ENCODE data around the gene TRAPPC14. TPM values are rescaled to one million over a fixed set of nuclear protein-coding genes. Genes with fewer than 3 reads are reported as not detected.

The TRAPPC14 gene
- total and polyA plus RNA-seq, 9 of the 15 experiments (the other 6 are each of a cell fraction or from before 2014, with no cell fraction given) = 0.42 to 45.9 (median 18.2) TPM

DNA sequence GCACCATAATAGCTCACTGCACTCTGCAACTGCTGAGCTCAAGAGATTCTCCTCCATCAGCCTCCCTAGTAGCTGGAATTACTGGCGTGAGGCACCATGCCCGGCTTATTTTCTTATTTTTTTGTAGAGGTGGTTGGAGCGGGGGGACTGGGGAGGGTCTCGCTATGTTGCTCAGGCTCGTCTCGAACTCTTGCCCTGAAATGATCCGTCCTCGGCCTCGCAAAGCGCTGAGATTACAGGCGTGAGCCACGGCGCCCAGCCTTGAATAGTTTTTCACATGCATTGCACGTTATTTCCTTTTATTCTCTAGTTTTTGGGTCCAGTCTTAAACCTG lies 10.3 kb downstream of the TRAPPC14 start:
- intact Hi-C loops (cut with micrococcal nuclease) = loop anchor here (1.0 kb wide), 1 partner anchor 42 kb away; no protein-coding TSS in a partner anchor
- WGBS (ENCODE audit: insufficient coverage, low coverage, missing lambda C conversion rate) = 15% methylated on average over 14 of the region's 14 CpGs
- peak overlapping the region; percentile 61; the same call in 2 of the 3 replicates for H3K27ac ChIP-seq (ENCODE audit: extremely low read depth, low read depth, low read length)
- TF ChIP-seq SAP30 (IDR thresholded peaks at IDR 0.05; ENCODE audit: borderline replicate concordance, insufficient read depth, low read depth, low read length, poor library complexity, severe bottlenecking) (no peak), ZNF764 (CRISPR knock-in tag; IDR thresholded peaks at IDR 0.05; ENCODE audit: low read depth) (peak; percentile 61; the same call in 1 of the 2 replicates), DMBX1 (CRISPR knock-in tag; IDR thresholded peaks at IDR 0.05; ENCODE audit: borderline replicate concordance) (0 out of 2 replicates have a peak, but pooled peaks have one; percentile 26), ZNF316 (IDR thresholded peaks at IDR 0.05) (no peak), ELF4 (CRISPR knock-in tag; IDR thresholded peaks at IDR 0.05) (0 out of 2 replicates have a peak, but pooled peaks have one; percentile 22), MYC (IDR thresholded peaks at IDR 0.05; ENCODE audit: low read depth, low read length) (no peak), MYC (CRISPR knock-in tag; IDR thresholded peaks at IDR 0.05; ENCODE audit: borderline replicate concordance, low read depth) (peak; percentile 52; the same call in 1 of the 2 replicates), SMAD3 (CRISPR knock-in tag; conservative IDR thresholded peaks at IDR 0.05) (0 out of 2 replicates have a peak, but pooled peaks have one; percentile 25), FOXP4 (CRISPR knock-in tag; IDR thresholded peaks at IDR 0.05; ENCODE audit: borderline replicate concordance) (no peak), TCFL5 (CRISPR knock-in tag; conservative IDR thresholded peaks at IDR 0.05) (no peak), TSHZ1 (CRISPR knock-in tag; IDR thresholded peaks at IDR 0.05) (0 out of 2 replicates have a peak, but pooled peaks have one; percentile 31), ARID1B (IDR thresholded peaks at IDR 0.05) (peak; percentile 8; the same call in 1 of the 2 replicates), TARDBP (IDR thresholded peaks at IDR 0.05) (peak; percentile 77)
- TF ChIP-seq, protein P1, sequence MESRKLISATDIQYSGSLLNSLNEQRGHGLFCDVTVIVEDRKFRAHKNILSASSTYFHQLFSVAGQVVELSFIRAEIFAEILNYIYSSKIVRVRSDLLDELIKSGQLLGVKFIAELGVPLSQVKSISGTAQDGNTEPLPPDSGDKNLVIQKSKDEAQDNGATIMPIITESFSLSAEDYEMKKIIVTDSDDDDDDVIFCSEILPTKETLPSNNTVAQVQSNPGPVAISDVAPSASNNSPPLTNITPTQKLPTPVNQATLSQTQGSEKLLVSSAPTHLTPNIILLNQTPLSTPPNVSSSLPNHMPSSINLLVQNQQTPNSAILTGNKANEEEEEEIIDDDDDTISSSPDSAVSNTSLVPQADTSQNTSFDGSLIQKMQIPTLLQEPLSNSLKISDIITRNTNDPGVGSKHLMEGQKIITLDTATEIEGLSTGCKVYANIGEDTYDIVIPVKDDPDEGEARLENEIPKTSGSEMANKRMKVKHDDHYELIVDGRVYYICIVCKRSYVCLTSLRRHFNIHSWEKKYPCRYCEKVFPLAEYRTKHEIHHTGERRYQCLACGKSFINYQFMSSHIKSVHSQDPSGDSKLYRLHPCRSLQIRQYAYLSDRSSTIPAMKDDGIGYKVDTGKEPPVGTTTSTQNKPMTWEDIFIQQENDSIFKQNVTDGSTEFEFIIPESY (CRISPR knock-in tag; IDR thresholded peaks at IDR 0.05) = peak; percentile 24; the same call in 1 of the 2 replicates

More for the DNA sequence above, 10.3 kb downstream of the TRAPPC14 start:
- FAIRE-seq (no peak), ATAC-seq (no peak), DNase-seq (ENCODE audit: extremely low read depth in 1 of 4, low spot score in 3 of 4) (no peak)
- in situ Hi-C loops (cut with MboI) = no loop called here
- peak overlapping the region; percentile 95 for H3K4me2 ChIP-seq (ENCODE audit: insufficient read depth, low read length)
- peak overlapping the region; percentile 40 to 90 for H3K9ac ChIP-seq (ENCODE audit: insufficient read depth in 1 of 2, low read depth in 2 of 2, low read length in 2 of 2)
- CTCF ChIA-PET (ENCODE audit: low intra/inter-chr PET ratio) = interaction anchor here (0.6 kb wide), 1 partner anchor 11 kb away, joined by 5 read pairs; the partner anchor contains the start of gene TRAPPC14
- H3K4me3 ChIP-seq = peak overlapping the region; percentile 26
- H3K79me2 ChIP-seq (ENCODE audit: control insufficient read depth, insufficient read depth, low read length) = peaks cover 18% of the 10 kb centered on the region
- peaks cover 14 to 32% of the 10 kb centered on the region in 2 experiments; a peak in 4 of 5 replicates for H3K4me1 ChIP-seq (replicated peaks in 1 of 2; ENCODE audit: control insufficient read depth in 2 of 2, insufficient read depth in 2 of 2, low read length in 2 of 2)
- H4K20me1 ChIP-seq (replicated peaks; ENCODE audit: control insufficient read depth, insufficient read depth, low read length) = no peaks in the 10 kb centered on the region
- no peaks in the 10 kb centered on the region for H3K27me3 ChIP-seq (ENCODE audit: control insufficient read depth in 2 of 2, insufficient read depth in 2 of 2, low read length in 2 of 2)
- POLR2A ChIA-PET = interaction anchor here (0.6 to 1.6 kb wide), 13 partner anchors 8 to 66 kb away, joined by 3 to 13 read pairs (median 4); partner anchors contain the start of genes AP4M1, COPS6 and MCM7
- H3K9me1 ChIP-seq (ENCODE audit: control insufficient read depth, insufficient read depth, low read length) = no peaks in the 10 kb centered on the region
- H3K9me3 ChIP-seq (replicated peaks; ENCODE audit: control insufficient read depth, insufficient read depth, low read depth, low read length) = no peaks in the 10 kb centered on the region
- peak overlapping the region; percentile 98 for H2AFZ ChIP-seq (ENCODE audit: low read depth, low read length)
- BruUV-seq (replicated peaks) = no TSS peak
- peaks cover 25% of the 10 kb centered on the region; the same call in 2 of the 3 replicates for H3K36me3 ChIP-seq (ENCODE audit: control insufficient read depth, insufficient read depth, low read length)
